RWPE2 (cell line): ENCODE measurements around the gene TRMT10B.
"Not testable (repeated sequence)": the region's sequence is repeated elsewhere in the genome, so short reads cannot be mapped to it uniquely, and the experiment has no call there.

Experiments used
- ATAC-seq: fragments of 200-7000 bp; cut with Tn5 transposase; 3 replicates; pipeline ENCODE4 v1.9.1; 2021; ENCODE audit warnings: low read depth
- DNase-seq: peaks from one replicate; pipeline ENCODE4 v3.0.0-alpha.2; 2020; ENCODE audit warnings: low spot score
- H3K27ac ChIP-seq: fragments of 450-650 bp; 2 replicates; pipeline ENCODE4 v1.5.1; 2017; ENCODE audit warnings: mild to moderate bottlenecking; ENCODE audit not compliant: poor library complexity, severe bottlenecking
- H3K27me3 ChIP-seq: fragments of 250-450 bp; sonication (Bioruptor Pico); 2 replicates; pipeline ENCODE4 v1.5.1; 2021; ENCODE audit warnings: mild to moderate bottlenecking, moderate library complexity; ENCODE audit not compliant: insufficient read depth, poor library complexity, severe bottlenecking
- H3K36me3 ChIP-seq: fragments of 250-450 bp; sonication (Bioruptor Pico); 2 replicates; pipeline ENCODE4 v1.5.1; 2020; ENCODE audit warnings: low read depth, mild to moderate bottlenecking, moderate library complexity
- H3K4me1 ChIP-seq: fragments of 250-450 bp; sonication (Bioruptor Pico); 2 replicates; pipeline ENCODE4 v1.5.1; 2021; ENCODE audit warnings: mild to moderate bottlenecking, moderate library complexity; ENCODE audit not compliant: insufficient read depth, poor library complexity, severe bottlenecking
- H3K4me3 ChIP-seq: fragments of 250-450 bp; sonication (Bioruptor Pico); 2 replicates; pipeline ENCODE4 v1.5.1; 2021; ENCODE audit warnings: mild to moderate bottlenecking, moderate library complexity; ENCODE audit not compliant: severe bottlenecking
- H3K9me3 ChIP-seq: fragments of 250-450 bp; sonication (Bioruptor Pico); 2 replicates; pipeline ENCODE4 v1.5.1; 2021; ENCODE audit warnings: mild to moderate bottlenecking, moderate library complexity; ENCODE audit not compliant: severe bottlenecking
- CTCF ChIP-seq: fragments of 450-650 bp; IDR thresholded peaks from one replicate; pipeline ENCODE4 v1.5.1; 2017; ENCODE audit warnings: mild to moderate bottlenecking, moderate library complexity; ENCODE audit not compliant: poor library complexity, severe bottlenecking

Gene TRMT10B

DNA sequence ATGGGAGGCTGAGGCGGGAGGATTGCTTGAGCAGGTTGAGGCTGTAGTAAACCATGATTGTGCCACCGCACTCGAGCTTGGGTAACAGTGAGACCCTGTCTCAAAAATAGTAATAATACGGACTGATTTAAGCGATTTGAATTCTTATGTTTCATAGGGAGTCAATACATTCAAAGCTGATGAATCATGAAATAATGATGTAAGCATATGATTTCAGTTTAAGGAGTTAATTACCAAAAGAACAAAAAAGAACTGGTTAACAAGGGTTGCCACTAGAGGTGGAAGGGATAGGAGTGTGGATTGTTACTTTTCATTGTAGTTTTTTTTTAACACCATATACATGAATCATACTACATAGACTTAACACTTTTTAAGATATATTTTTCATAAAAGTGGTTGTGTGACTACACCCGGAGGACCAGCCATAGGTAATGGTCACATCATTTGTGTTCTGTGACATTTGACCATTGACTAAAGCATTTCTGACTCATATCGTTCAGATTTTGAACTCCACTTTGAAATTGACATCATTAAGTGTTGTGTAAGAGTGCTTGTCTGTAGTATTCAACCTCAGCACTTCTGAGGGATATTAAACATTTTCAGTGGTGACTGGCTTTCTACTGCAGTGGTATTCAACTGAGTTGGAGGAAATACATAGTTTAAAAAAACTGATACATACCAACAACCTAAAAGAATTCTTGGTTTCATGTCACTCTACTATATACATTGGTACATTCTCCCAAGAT is 7.0 kb downstream of the TRMT10B start:
- Histone ChIP-seq H3K9me3 (no peaks in the 10 kb centered on the region), H3K4me1 (peaks cover 8% of the 10 kb centered on the region), H3K4me3 (no peak overlapping the region), H3K36me3 (peaks cover 13% of the 10 kb centered on the region), H3K27ac (no peak overlapping the region), H3K27me3 (no peaks in the 10 kb centered on the region)
- DNase-seq (no peak), ATAC-seq (peak; percentile 27)
- no peak for TF ChIP-seq CTCF

DNA sequence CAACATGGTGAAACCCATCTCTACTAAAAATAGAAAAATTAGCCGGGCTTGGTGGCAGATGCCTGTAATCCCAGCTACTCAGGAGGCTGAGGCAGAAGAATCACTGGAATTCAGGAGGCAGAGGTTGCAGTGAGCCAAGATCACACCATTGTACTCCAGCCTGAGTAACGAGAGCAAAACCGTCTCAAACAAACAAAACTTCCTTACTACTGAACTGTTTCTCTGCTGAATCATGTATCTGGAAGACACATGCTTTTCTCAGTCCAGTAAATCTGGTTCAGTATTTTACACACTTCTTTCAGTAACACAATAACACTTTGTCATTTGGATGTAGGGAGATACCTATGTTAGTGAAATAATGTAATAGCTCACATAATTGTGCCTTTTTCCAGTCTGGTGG is 7.9 kb downstream of the TRMT10B start:
- peaks cover 8% of the 10 kb centered on the region for H3K4me1 ChIP-seq
- no peak for DNase-seq

DNA sequence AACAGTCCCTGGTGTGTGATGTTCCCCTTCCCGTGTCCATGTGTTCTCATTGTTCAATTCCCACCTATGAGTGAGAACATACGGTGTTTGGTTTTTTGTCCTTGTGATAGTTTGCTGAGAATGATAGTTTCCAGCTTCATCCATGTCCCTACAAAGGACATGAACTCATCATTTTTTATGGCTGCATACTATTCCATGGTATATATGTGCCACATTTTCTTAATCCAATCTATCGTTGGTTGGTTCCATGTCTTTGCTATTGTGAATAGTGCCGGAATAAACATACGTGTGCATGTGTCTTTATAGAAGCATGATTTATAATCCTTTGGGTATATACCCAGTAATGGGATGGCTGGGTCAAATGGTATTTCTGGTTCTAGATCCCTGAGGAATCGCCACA is 11.7 kb downstream of the TRMT10B start:
- DNase-seq, ATAC-seq, H3K27ac ChIP-seq, H3K9me3 ChIP-seq, H3K4me1 ChIP-seq, H3K4me3 ChIP-seq, H3K27me3 ChIP-seq: not testable (repeated sequence)
- H3K36me3 ChIP-seq = peaks cover 29% of the 10 kb centered on the region

More for the DNA sequence above, 7.9 kb downstream of the TRMT10B start:
- H3K27ac ChIP-seq = no peak overlapping the region
- no peak overlapping the region for H3K4me3 ChIP-seq
- TF ChIP-seq CTCF = no peak
- no peaks in the 10 kb centered on the region for H3K9me3 ChIP-seq
- H3K27me3 ChIP-seq = no peaks in the 10 kb centered on the region
- ATAC-seq = no peak
- H3K36me3 ChIP-seq = peaks cover 13% of the 10 kb centered on the region

- Histone ChIP-seq H3K27ac (no peak overlapping the region), H3K36me3 (peaks cover 50% of the 10 kb centered on the region), H3K4me3 (no peak overlapping the region), H3K9me3 (no peaks in the 10 kb centered on the region), H3K4me1 (no peaks in the 10 kb centered on the region), H3K27me3 (no peaks in the 10 kb centered on the region)
- no peak for ATAC-seq
- DNase-seq = no peak
- TF ChIP-seq CTCF = no peak
Observed at GRCh38 chr9:37769306-37769705, 15.7 kb downstream of the TRMT10B start.

- Histone ChIP-seq H3K27me3 (no peaks in the 10 kb centered on the region), H3K9me3 (no peaks in the 10 kb centered on the region), H3K27ac (no peak overlapping the region), H3K36me3 (peaks cover 57% of the 10 kb centered on the region), H3K4me1 (no peaks in the 10 kb centered on the region), H3K4me3 (no peak overlapping the region)
- TF ChIP-seq CTCF = no peak
- no peak for ATAC-seq
- no peak for DNase-seq
Observed at GRCh38 chr9:37769995-37770394, 16.4 kb downstream of the TRMT10B start.
